Transverse colon (tissue), 4 donors: Measurements from ENCODE around the gene PFKFB4. TPM values are rescaled to one million over a fixed set of nuclear protein-coding genes. Genes with fewer than 3 reads are reported as not detected.
"Not testable (repeated sequence)": the region's sequence is repeated elsewhere in the genome, so short reads cannot be mapped to it uniquely, and the experiment has no call there.

ENCODE experiments used
- DNase-seq: peaks from one replicate; pipeline ENCODE4 v3.0.0-alpha.2; 2019
- H3K27ac ChIP-seq, 4 donors: fragments of 200-600 bp; sonication (generic); 2 replicates each; pipeline ENCODE4 v1.5.1; 2016 to 2018; ENCODE audit warnings: inconsistent platforms in 4 of 4
- H3K27me3 ChIP-seq: fragments of 200-600 bp; sonication (generic); 2 replicates; pipeline ENCODE4 v1.5.1; 2017; ENCODE audit warnings: inconsistent platforms
- H3K36me3 ChIP-seq, 4 donors: fragments of 200-600 bp; sonication (generic); 2 replicates each; pipeline ENCODE4 v1.5.1; 2017 to 2019; ENCODE audit warnings: inconsistent platforms in 4 of 4
- H3K4me1 ChIP-seq, 4 donors: fragments of 200-600 bp; sonication (generic); 2 replicates each; pipeline ENCODE4 v1.5.1; 2017 to 2020; ENCODE audit warnings: inconsistent platforms in 4 of 4
- H3K4me3 ChIP-seq, 4 donors: fragments of 200-600 bp; sonication (generic); 1 replicate in 1 of 4; 2 replicates in 3 of 4; pipeline versions ENCODE4 v1.5.1 to v1.6.1; 2017 to 2019; ENCODE audit warnings: inconsistent platforms in 4 of 4
- H3K9me3 ChIP-seq, 2 donors: fragments of 200-600 bp; sonication (generic); 2 replicates each; pipeline ENCODE4 v1.5.1; 2017 to 2019; ENCODE audit warnings: inconsistent platforms in 2 of 2
- EP300 ChIP-seq: sonication (generic); formaldehyde crosslinking; IDR thresholded peaks from one replicate; pipeline ENCODE4 v1.6.1; 2017; ENCODE audit warnings: antibody characterized with exemption, low read depth
- POLR2A ChIP-seq: fragments of 450-650 bp; IDR thresholded peaks from one replicate; pipeline ENCODE4 v1.6.1; 2016; ENCODE audit warnings: antibody characterized with exemption, mild to moderate bottlenecking, moderate library complexity
- POLR2AphosphoS5 ChIP-seq, 3 donors: sonication (generic); formaldehyde crosslinking; IDR thresholded peaks; one replicate each; pipeline ENCODE4 v1.6.1; 2016; ENCODE audit warnings: antibody characterized with exemption in 3 of 3
- WGBS, 2 donors: methylation state at CpG; one replicate each; pipeline ENCODE4 v1.1.5; 2018; ENCODE audit warnings: low coverage in 1 of 2; 5-methylcytosine and 5-hydroxymethylcytosine counted together
- in situ Hi-C, 4 donors: fragments of 200-750 bp; cut with MboI; loops; one replicate each; pipeline versions ENCODE4 v1.15.0 to v1.15.1; 2017; ENCODE audit warnings: low sequenced_read_pairs in 3 of 4, low pct_ligation_motif_present in 1 of 4, low pct_unique_long_range_greater_than_20kb in 1 of 4
- intact Hi-C: fragments of 100-400 bp; cut with DNase I; formaldehyde crosslinking; loops from one replicate; pipeline ENCODE4 v1.15.1; 2023; ENCODE audit warnings: low total_unique reads
- total RNA-seq, 4 donors: library from RNA; depleted of rRNA; stranded (reverse); fragments of >200 nt; gene quantifications; one replicate each; pipeline ENCODE4 v1.1.0, GENCODE V29; 2016
- TF ChIP-seq, protein P1 (sequence below), 5 experiments: fragments of 200-600 bp in 3 of 5; fragments of 450-650 bp in 2 of 5; sonication (generic) in 3 of 5; IDR thresholded peaks; 1 replicate in 2 of 5; 2 replicates in 3 of 5; pipeline ENCODE4 v1.5.1; 2016 to 2017; ENCODE audit warnings: antibody characterized with exemption in 5 of 5, inconsistent platforms in 3 of 5, mild to moderate bottlenecking in 2 of 5, moderate library complexity in 1 of 5

PFKFB4 gene
- total RNA-seq, 4 donors from 2014 or later = 0.37 to 7.9 (median 6.7) TPM

DNA sequence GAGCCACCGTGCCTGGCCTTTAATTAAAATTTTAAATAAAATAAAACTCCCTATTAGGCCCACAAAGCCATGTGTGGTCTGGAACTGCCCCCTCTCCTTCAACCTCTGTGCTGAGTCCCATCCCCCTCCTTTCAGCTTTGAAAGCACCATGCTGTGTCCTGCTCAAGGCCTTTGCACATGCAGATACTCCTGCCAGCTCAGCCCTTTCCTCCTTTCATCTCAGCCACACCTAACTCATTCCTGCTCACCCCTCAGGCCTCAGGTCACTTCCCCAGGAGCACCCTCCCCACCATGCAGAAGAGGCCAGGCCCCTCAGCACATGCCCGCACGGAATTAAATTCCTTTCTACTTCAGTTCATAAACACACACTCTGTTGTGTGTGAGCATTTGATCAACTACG, 82.0 kb downstream of the PFKFB4 start:
- TF ChIP-seq EP300 (no peak), POLR2A (no peak), POLR2AphosphoS5 (IDR thresholded peaks at IDR 0.05) (no peak)
- TF ChIP-seq, protein P1, sequence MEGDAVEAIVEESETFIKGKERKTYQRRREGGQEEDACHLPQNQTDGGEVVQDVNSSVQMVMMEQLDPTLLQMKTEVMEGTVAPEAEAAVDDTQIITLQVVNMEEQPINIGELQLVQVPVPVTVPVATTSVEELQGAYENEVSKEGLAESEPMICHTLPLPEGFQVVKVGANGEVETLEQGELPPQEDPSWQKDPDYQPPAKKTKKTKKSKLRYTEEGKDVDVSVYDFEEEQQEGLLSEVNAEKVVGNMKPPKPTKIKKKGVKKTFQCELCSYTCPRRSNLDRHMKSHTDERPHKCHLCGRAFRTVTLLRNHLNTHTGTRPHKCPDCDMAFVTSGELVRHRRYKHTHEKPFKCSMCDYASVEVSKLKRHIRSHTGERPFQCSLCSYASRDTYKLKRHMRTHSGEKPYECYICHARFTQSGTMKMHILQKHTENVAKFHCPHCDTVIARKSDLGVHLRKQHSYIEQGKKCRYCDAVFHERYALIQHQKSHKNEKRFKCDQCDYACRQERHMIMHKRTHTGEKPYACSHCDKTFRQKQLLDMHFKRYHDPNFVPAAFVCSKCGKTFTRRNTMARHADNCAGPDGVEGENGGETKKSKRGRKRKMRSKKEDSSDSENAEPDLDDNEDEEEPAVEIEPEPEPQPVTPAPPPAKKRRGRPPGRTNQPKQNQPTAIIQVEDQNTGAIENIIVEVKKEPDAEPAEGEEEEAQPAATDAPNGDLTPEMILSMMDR (IDR thresholded peaks at IDR 0.05) = no peak
- 76 to 79% methylated on average over 2 to 4 of the region's 4 CpGs for WGBS, 2 donors
- H3K4me1 ChIP-seq = peaks cover 30 to 36% (median 32%) of the 10 kb centered on the region in 4 donors
- in situ Hi-C loops (no loop called here), intact Hi-C loops (no loop called here)
- H3K27me3 ChIP-seq = no peaks in the 10 kb centered on the region
- no peaks in the 10 kb centered on the region for H3K36me3 ChIP-seq
- no peak overlapping the region for H3K27ac ChIP-seq
- H3K9me3 ChIP-seq = no peaks in the 10 kb centered on the region
- no peak overlapping the region for H3K4me3 ChIP-seq
- no peak for DNase-seq

- in situ Hi-C loops, H3K27me3 ChIP-seq, H3K4me3 ChIP-seq, H3K9me3 ChIP-seq, DNase-seq, intact Hi-C loops, H3K36me3 ChIP-seq: not testable (repeated sequence)
- WGBS, 2 donors = 94 to 96% methylated on average over 4 of the region's 4 CpGs
- Histone ChIP-seq H3K27ac (peak overlapping the region; percentile 94 to 97 (median 95)), H3K4me1 (peaks cover 31 to 42% (median 36%) of the 10 kb centered on the region in 4 donors)
Observed at GRCh38 chr3:48474031-48474430, 82.6 kb downstream of the PFKFB4 start.

GRCh38 chr3:48473617-48473952, 83.0 kb downstream of the PFKFB4 start:
- 69 to 73% methylated on average over 3 to 5 of the region's 5 CpGs for WGBS, 2 donors
- intact Hi-C loops = no loop called here
- Histone ChIP-seq H3K27me3 (no peaks in the 10 kb centered on the region), H3K9me3 (no peaks in the 10 kb centered on the region), H3K27ac (peak overlapping the region; percentile 94 to 97 (median 95)), H3K4me1 (peaks cover 35 to 47% (median 39%) of the 10 kb centered on the region in 4 donors), H3K4me3 (peak overlapping the region in 2 of 4 donors; percentile 50 to 81), H3K36me3 (no peaks in the 10 kb centered on the region)
- TF ChIP-seq POLR2A (no peak), POLR2AphosphoS5 (IDR thresholded peaks at IDR 0.05) (no peak), EP300 (no peak)
- TF ChIP-seq, protein P1 (IDR thresholded peaks at IDR 0.05) = no peak
- DNase-seq = no peak
- in situ Hi-C loops = no loop called here

DNA sequence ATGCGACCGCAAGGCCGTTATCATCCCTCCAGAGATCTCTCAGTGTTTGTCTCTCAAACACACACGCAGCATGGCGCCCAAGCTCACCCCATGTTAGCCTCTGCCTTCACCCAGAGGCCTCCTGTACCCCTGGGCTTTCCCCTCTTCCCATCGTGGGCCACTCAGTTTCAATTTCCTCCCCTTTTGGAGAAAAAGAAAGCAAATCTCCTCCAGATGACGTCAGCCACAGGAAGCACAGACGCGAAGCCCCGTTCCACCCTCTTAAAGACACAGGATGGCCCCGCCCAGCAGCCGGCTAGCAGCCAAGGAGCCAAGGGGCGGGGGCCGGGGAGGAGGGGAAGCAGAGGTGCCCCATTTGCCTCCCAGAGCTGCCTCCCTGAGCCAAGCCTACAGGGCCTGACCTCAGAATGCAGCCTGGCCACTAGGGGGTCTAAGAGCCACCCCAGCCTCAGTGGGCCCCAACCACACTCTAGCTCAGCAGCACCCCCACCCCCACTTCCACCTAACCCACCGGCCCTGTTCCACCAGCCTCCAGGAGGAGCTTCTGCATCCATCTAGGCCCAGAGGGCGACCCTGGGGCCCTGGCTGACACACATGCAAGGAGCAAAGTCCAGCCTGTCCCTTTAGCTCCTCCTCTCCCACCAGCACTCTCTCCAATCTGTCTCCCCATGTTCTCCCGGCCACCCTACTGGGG, 83.5 kb downstream of the PFKFB4 start:
- 0 to 7% methylated on average over 1 to 14 of the region's 17 CpGs for whole genome bisulfite sequencing, 2 donors
- H3K9me3 ChIP-seq = no peaks in the 10 kb centered on the region
- TF ChIP-seq EP300 = no peak
- TF ChIP-seq, protein P1 (IDR thresholded peaks at IDR 0.05) = peak; percentile 26 to 63 (median 38)
- TF ChIP-seq POLR2AphosphoS5 (IDR thresholded peaks at IDR 0.05) = peak; percentile 76 to 89 (median 88)
- peak; percentile 75 for TF ChIP-seq POLR2A
- intact Hi-C loops = no loop called here
- H3K4me1 ChIP-seq = peaks cover 40 to 52% (median 44%) of the 10 kb centered on the region in 4 donors
- H3K36me3 ChIP-seq = no peaks in the 10 kb centered on the region
- no peaks in the 10 kb centered on the region for H3K27me3 ChIP-seq
- peak overlapping the region; percentile 94 to 97 (median 95) for H3K27ac ChIP-seq
- in situ Hi-C loops = no loop called here
- DNase-seq = peak; percentile 96
- peak overlapping the region; percentile 29 to 81 (median 62) for H3K4me3 ChIP-seq

DNA sequence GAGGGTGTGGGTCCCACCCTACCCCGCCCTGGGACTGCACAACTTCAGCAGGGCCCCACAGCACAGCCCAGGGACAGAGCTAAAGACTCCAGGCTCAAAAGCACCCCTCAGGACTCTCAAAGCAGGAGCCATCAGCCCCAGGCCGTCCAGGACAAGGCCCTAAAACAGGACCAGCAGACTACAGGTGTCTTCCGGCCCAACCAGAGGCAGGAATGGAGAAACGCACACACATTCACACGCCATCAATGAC, 84.0 kb downstream of the PFKFB4 start:
- Histone ChIP-seq H3K36me3 (no peaks in the 10 kb centered on the region), H3K27ac (peak overlapping the region; percentile 94 to 97 (median 95)), H3K9me3 (no peaks in the 10 kb centered on the region), H3K4me3 (peak overlapping the region; percentile 29 to 81 (median 62)), H3K4me1 (peaks cover 44 to 57% (median 49%) of the 10 kb centered on the region in 4 donors), H3K27me3 (no peaks in the 10 kb centered on the region)
- TF ChIP-seq POLR2A (no peak), EP300 (no peak), POLR2AphosphoS5 (IDR thresholded peaks at IDR 0.05) (no peak)
- TF ChIP-seq, protein P1 (IDR thresholded peaks at IDR 0.05) = no peak
- DNase-seq = no peak
- intact Hi-C loops (no loop called here), in situ Hi-C loops (no loop called here)
- 0% methylated on average over 5 of the region's 5 CpGs; no CpG with 5 or more reads in 1 of the 2 donors for WGBS, 2 donors
